GM21717 (cell line): ENCODE data around the gene FTCDNL1.

Experiments used
- ATAC-seq: cut with Tn5 transposase; IDR thresholded peaks from one replicate; pipeline ENCODE4 v1.9.1; 2021; ENCODE audit warnings: mild to moderate bottlenecking, moderate library complexity; ENCODE audit not compliant: unreplicated experiment

Gene FTCDNL1

DNA sequence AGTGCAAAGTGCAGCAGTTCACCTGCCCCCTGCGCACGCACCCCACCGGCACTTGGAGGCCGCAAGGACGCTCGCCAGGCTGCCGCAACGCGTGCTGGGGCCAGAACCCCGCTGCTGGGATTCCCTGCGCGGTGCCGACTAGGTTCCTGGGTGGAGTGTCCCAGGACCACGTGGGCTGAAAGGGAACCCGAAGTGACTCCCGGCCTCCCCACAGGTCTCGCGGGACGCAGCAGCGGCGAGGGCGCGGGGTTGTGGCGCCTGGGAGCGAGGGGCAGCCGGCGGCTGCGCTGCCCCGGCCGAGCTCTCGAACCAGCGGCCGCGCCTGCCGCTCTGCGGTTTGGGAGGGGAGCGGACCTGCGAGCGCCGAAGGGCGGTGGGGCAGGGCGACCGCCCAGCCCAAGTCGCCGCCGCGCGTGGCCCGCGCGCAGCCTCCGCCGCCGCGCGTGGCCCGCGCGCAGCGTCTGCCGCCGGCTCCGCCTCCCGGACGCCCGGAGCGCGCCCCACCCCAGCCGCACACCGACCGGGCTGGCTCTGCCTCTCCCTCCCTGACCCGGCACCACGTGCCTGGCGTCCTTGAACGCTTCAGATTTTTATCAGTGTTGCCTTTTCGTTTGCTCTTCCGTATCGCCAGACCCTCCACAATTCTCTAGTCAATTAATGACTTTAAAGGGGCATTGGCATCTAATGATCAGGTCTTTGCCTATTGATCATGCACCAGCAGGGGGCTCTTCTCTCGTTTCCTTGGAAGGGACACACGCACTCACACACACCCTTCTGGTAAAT, at the start of gene FTCDNL1:
TSS of gene FTCDNL1 (minus strand) at position 475 of the 783 bp plus-strand sequence. CDS start 2,230 bp downstream, outside the sequence.
- peak; percentile 98 for ATAC-seq

DNA sequence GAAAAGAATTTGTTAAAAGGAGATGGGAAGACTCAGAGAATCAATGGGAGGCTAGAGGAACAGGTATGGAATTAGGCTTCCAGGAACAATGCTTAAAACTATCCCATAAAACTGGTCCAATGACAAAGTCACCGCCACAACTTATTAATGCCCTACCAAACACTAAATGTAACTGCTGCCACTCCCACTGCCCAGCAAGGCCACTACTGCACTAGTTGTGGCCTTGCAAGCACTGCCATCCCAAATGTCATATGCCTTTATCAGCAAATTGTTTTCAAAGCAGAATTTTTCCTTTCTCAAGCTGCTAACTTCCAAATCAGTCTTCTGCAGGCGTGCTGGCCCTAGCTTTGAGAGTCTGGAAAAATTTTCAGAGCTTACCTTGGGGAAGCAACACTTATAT, 45.6 kb upstream of the FTCDNL1 start:
- ATAC-seq, result no peak

DNA sequence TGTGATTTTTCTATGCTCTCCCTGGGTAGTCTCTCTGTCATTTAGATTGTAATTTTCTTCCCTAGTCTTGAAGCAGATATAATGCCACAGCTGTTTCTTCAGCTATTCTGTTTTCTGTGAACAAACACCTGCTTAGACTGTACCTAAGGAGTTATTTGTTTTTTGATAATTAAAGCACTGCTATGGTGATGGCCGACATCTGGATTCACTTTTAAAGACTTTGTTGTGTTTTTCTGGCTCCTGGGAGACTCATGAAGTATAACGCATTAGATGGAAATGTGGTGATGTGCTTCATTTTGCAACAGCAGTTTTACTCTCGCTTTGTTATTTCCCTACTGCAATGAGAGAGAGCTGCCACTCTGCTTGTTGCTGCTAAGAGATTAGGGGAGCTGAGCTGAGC, 44.4 kb upstream of the FTCDNL1 start:
- ATAC-seq, result no peak

DNA sequence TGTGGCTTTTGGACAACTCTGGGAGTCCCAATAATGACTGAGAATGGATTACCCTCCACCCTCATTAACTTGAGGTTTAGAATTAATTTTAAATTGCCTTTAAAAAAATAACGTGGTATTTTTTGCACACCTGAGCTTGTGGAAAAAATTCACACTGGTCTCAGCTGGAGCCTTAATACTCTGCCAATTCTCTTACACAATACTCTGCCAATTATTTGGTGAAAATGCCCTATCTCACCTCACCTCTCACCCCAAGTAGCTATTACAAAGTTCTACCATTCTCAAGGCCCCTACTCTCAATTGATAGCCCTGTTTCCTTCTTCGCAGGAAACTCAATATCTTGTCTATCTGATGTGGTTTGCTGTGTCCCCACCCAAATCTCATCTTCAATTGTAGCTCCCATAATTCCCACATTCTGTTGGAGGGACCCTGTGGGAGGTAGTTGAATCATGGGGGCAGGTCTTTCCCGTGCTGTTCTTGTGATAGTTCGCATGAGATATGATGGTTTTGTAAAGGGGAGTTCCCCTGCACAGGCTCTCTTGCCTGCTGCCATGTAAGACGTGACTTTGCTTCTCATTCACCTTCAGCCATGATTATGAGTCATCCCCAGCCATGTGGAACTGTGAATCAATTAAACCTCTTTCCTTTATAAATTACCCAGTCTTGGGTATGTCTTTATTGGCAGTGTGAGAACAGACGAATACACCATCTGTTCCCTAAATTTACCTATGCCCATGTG, 32.7 kb upstream of the FTCDNL1 start:
- ATAC-seq, result no peak

DNA sequence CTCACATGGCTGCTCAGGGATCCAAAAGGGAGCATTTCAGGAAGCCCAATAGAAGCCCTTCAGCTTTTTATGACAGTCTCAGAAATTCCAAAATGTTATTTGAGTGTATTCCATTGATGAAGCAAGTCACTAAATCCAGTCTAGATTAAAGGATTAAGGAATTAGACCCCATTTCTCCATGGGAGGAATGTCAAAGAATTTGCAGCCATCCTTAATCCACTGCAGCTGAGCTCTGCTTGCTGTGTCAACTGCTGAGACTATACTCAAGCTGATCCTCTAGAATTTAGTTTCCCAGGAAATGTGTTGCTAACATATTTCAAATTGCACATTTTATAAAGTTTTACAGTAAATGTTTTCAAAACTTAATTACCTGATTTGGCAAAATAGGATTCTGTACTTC, 31.7 kb upstream of the FTCDNL1 start:
- no peak for ATAC-seq

DNA sequence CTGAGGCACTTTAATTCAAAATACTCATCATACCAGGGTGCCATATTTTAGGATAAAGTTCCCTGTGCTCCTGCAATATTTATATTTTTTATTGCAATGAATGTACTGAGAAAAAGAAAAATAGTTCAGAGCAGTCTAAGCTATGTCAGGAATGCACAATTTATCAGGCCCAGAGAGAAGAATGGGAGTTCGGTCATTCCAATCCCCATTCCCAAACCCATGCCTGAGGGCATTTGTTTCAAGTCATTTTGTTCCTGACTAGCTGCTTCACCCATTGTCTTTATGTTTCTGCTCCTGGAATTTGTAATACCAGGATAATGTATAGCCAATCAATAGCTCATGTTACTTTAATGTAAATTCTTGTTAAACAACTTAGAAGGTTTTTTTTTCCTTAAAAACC, 24.4 kb upstream of the FTCDNL1 start:
- ATAC-seq, result no peak

DNA sequence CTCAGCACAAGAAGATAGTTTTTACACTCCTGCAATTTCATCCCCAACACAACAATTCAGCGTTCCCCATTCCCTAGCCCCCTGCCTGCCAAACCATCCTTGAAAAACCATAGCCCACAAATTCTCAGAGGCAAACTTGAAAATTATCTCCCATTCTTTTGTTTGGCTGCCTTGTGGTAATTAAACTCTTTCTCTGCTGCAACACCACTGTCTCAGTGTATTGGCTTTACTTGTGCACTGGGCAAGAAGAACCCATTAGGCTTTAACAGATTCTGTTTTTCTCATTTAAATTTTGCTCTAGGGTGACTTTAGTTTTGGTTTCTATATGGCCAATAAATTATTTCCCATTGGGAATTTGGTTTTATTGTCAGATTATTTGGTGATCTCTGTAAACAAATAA, 23.2 kb upstream of the FTCDNL1 start:
- no peak for ATAC-seq

DNA sequence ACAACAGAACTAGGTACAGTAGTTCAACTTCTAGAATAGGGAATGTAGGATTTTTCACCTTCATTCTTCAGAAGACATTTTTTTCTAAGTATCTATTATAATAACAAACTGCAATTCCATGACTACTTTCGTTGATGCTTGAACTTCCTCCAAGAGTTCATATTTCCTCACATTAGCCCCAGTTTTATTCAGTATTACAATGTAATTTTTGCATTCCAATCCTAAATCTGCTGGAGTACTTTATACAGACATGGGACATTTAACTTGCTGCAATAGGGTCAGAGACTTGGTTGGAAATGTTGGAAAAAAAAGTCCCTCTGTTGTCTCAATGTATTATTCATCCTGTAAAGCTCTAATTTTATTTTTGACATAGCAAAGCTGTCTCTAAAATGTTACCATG, 19.6 kb upstream of the FTCDNL1 start:
- ATAC-seq, result no peak

DNA sequence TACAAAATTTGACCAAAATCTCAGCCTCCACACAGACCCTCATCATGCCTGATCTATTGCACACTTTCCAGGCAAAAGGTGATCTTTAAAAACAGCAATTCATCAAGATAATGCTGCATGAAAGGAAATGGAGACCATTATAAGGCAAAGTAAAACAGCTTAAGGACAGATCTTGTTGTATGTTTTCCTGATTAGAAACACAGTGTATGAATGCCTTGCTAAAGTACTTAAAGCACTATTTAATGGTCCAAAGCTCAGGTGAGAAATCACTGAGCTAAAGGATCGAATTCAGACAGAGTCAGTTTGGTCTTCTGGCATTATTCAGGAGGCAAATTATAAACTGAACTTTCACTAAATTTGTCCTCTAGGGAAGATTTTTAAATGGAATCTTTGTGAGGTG, 18.7 kb upstream of the FTCDNL1 start:
- no peak for ATAC-seq

DNA sequence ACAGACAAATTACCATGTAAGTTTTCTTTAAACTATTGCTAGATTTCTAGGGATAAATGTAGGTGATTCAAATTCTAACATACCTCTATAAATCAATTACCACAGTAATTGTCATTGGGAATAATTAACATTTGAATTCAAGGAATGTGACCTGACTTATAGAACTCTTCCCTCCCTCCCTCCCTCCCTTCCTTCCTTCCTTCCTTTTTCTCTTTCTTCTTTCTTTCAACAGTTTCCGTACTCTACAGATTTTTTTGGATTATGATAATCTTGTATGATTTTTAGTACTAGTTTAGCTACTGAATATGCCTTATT, 18.2 kb upstream of the FTCDNL1 start:
- no peak for ATAC-seq

DNA sequence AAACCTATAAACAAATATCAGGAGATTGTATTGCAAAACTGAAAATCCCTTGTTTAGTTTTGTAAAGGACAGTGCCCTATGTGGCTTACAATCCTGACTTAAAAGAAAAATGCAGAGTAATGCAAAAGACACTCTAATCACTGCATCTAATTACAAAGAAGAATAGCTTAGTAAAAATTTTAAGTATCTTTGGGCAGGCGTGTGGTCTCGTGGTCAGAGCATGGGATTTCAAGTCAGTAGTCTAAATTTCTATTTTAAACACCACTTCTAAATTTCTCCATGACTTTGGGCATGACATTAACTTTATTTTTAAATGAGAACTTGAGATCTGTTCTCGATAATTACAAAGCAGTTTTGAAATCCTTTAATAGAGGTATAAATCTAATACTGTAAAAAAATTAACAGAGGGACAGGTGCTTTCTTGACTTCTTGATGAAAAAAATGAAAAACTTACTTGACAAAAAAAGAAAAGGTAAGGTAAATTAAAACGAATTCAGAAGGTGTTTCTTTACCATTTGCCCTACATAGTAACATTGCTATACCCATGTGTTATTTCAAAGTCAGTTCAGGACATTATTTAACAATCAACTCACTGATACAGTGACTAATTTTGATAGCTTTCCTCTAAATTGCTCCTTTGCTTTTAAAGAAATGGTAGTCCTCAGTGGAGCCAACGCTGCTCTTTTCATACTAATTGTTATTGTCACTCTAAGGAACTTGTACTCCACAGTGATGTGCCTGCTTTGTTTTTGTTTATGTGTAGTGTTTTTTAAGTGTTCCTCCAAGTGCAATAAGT, 17.6 kb upstream of the FTCDNL1 start:
- no peak for ATAC-seq

DNA sequence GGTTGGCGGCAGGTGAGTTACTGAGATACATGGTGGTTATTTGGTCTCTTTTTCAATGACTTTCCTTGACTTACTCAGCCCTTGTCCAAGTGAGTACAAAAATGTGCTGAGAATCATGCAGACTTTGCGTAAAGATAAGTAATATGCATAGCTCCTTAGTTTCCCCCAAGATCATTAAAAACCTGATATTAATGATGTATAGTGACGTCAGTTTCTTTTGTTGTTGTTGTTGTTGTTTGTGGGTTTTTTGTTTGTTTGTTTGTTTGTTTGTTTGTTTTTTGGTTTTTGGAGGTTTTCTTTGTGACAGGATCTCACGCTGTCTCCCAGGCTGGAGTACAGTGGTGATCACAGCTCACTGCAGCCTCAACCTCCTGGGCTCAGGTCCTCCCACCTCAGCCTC, 14.9 kb upstream of the FTCDNL1 start:
- no peak for ATAC-seq

DNA sequence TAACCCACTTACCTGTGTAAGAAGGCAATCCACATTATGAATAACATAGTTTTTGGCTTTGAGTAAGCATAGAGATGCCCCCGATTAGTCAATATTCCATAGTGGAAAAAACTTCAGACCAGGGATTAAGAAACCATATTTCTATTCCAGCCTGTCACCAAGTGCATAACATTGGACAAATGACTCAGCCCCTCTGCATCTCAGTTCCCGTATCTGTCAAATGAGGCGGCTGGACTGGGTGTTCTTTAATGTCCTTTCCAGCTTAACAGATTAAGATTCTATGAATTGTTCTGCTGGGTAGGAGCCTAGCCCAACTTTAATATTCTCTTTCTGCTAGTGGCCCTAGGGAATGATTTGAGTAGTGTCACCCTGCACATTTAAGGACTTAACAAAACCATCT, 11.8 kb upstream of the FTCDNL1 start:
- ATAC-seq, result no peak

DNA sequence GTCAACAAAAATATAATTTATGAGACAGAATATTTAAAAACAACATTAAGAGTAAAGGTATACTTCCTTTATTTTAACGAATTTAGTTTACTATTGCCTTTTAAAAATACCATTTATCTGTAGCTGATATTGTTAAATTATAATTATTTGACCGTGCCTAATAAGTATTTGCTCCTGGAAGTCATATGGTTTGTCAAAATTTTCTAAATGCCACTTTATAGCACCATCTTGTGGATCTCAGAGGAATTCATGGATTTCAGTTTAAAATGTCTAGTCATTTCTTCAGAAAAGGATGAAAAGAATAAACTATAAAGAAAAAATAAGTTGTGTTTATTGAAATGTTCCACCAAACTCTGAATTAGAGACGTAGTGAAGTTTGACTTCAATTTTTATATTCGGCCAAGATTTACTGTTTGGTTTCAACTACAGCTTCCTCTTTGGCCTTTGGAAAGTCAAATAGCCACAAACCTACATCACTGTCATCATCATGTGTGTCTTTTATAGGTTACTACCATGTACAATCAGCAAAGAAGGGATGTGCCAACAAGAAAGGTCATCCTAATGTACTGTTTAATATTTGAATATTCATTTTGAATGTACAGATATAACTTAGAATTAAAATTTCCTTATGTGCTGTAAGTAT, 10.3 kb upstream of the FTCDNL1 start:
- no peak for ATAC-seq

DNA sequence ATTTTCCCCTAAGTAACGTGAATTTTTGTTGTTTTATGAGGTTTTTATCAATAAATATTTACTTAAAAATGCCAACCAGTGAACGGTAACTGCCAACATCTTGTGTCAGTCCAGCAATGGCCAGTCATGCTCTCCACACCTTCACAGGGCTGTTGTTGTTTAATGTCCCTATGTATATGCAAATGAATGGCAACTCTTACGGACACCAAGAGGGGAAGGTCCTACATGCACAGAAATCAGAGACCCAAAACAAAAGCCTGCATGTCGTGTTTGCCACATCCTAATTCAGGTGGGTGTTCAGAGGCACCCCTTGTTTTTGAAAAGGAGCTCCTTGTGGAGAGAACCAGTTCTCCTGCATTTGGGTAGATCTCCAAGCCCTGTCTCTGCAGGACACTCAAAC, 4.8 kb upstream of the FTCDNL1 start:
- ATAC-seq, result no peak

DNA sequence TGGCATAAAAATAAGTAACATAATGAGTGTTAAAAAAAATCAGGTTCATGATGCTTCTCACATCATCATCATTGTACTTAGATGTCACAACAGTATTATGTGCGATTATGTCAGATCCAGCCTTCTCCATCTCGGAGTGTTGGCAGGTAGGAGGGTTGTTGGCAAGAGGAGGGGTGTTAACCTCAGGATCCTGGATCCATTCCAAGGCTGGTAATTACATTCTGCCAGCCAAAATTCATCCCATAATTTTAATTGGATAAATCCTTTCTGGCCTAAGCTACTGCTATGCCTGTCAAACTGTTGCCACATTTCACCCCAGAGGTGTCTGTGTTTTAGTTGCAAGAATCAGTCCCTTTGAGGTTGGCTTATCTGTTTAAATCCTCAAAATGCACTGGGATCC, 891 bp upstream of the FTCDNL1 start:
- ATAC-seq, result no peak

DNA sequence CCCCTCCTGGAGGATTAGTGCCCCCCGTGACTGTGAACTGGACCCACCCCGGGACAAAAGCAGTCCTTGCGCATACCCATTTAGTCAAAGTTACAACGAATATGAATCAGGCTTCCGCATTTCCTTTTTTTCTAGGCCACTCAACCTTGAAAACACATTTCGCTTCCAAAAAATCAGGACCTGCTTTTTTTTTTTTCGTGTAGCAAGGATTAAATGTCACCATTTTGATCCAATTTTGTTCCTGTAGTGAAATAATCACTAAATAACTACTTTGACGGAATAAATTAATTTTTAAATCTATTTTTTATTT, 464 bp upstream of the FTCDNL1 start:
- no peak for ATAC-seq

DNA sequence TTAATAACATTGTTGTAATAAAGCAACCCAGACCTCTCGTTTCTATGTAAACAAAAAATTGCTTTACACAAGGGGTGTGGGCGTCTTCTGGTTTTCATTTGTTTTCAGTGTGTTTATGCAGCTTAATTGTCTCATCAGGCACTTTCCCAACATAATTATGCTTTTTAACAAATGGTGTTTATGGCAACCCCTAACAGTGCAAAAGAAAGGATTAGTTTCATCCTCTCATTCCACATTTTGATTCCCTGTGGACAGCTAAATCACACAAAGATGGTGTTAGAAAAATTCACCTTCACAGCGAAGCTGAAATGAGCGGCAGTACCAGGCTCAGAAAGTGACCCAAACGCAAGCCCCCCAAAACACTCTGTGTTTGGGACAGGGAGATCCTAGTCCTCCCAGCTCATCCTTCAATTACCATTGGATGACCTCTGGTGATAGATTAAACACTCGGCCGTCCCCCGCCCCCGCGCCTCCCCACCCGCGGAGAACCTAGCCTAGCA, 724 bp downstream of the FTCDNL1 start:
- ATAC-seq, result no peak

DNA sequence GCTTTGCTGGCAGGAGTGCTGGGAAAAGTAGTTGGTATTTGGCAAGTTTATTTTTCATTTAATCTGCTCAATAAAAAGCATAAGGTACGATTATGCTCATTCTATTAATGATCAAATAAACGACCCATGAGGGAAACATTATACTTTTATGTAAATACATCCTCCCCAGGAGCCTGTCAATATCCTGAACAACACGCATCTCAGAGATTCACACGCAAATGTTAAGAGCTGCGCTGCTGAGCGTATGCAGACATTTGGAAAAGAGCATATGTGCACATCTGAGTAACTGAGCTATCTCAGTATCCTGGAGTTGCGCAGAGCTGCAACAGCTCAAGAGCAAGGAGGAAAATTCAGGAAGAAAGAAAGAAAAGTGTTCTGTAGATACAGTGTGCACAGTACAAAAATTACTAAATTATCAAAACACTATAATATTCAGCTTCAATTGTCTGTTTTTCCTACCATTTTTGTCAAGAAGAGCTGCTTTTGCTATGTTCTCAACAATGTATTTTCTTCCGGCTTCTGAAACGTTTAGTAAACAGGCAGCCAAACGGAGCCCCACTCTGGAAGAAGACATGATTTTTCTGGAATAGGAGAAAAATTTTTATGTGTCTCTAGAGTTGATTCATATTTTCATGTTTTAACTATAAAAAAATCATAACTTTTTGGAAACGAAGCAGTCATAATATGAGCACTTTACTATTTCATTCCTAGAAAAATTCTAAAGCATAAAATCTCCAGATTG, 2.4 kb downstream of the FTCDNL1 start:
- no peak for ATAC-seq

DNA sequence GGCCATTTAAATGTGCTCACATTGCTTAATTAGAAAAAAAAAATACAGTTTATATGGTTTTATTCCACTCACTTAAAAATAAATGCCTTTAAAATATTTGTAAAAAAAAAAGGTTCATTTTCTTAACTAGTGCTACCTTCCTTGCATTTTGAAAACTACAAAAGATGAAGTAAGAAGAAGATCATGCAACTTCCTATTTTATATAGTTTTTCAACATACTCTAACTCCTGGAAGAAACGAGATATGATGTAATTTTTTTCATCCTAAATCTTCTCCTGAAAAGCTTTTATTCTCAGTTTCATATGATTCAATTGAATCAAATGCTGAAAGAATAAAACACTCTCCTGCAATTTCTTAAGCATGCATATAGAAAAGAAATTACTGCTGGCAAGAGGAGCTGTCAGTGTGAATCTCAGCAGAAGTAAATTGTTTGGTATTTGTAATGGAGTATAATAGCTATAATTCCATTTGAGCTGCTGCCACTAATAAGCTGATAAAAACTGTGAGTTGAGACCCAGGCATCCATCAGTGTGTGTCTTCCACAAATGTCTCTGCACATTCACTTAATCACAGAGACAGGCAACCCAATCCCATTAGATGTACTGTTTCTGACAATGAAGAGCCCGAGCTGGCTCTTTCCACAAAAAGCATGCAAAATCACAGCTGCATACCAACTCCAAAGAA, 3.7 kb downstream of the FTCDNL1 start:
- no peak for ATAC-seq
